ENCODE data around the gene NUF2. TPM values are rescaled to one million over a fixed set of nuclear protein-coding genes. Genes with fewer than 3 reads are reported as not detected.

The NUF2 gene
- total RNA-seq, 4 donors from 2014 or later: 0.44 to 2.2 TPM; not detected in 2

DNA sequence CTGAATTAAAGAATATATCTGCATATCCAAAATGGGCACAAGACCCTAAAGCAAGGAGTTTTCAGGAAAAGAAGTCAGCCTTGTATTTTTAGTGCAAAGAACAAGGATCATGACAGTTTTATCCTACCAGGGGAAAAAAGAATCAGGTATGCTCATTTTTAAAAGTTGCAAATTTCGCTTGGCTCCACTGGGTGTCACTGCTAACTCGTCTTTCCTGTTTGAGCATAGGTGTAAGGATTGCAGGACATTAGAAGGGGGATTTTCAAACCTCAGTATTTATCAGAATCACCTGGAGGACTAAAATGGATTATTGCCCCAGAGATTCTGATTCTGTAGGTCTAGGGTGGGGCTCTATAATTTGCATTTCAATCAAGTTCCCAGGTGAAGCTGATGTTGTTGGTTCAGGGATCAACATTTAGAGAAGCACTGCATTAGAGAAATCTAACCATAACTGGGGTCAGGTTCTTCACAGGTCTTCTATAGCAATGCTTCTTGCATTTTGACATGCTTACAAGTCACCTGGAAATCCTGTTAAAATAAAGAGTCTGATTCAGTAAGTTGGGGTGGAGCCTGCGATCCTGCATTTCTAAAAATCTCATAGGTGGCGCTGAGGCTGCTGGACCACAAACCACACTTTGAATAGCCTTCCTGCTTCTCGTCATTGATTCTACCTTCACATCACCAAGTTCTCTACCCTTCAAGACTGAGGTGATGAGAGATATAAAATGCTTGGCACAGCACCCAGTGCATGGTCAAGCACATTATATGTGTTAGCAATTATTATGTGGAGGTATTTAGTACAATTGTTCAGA is 39.6 kb downstream of the NUF2 start:
- TF ChIP-seq, protein P1, sequence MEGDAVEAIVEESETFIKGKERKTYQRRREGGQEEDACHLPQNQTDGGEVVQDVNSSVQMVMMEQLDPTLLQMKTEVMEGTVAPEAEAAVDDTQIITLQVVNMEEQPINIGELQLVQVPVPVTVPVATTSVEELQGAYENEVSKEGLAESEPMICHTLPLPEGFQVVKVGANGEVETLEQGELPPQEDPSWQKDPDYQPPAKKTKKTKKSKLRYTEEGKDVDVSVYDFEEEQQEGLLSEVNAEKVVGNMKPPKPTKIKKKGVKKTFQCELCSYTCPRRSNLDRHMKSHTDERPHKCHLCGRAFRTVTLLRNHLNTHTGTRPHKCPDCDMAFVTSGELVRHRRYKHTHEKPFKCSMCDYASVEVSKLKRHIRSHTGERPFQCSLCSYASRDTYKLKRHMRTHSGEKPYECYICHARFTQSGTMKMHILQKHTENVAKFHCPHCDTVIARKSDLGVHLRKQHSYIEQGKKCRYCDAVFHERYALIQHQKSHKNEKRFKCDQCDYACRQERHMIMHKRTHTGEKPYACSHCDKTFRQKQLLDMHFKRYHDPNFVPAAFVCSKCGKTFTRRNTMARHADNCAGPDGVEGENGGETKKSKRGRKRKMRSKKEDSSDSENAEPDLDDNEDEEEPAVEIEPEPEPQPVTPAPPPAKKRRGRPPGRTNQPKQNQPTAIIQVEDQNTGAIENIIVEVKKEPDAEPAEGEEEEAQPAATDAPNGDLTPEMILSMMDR (IDR thresholded peaks at IDR 0.05): peak in 4 of 6 experiments; percentile 17 to 36 (median 27)
- TF ChIP-seq POLR2A (IDR thresholded peaks at IDR 0.05): no peak
- Histone ChIP-seq H3K27ac (no peak overlapping the region), H3K27me3 (no peaks in the 10 kb centered on the region), H3K4me1 (no peaks in the 10 kb centered on the region), H3K9me3 (no peaks in the 10 kb centered on the region), H3K4me3 (replicated peaks in 1 of 3) (no peak overlapping the region), H3K36me3 (no peaks in the 10 kb centered on the region)
- WGBS, 2 donors: 44 to 46% methylated on average over 5 of the region's 5 CpGs
- intact Hi-C loops (cut with DNase I): no loop called here
- no peak for DNase-seq

DNA sequence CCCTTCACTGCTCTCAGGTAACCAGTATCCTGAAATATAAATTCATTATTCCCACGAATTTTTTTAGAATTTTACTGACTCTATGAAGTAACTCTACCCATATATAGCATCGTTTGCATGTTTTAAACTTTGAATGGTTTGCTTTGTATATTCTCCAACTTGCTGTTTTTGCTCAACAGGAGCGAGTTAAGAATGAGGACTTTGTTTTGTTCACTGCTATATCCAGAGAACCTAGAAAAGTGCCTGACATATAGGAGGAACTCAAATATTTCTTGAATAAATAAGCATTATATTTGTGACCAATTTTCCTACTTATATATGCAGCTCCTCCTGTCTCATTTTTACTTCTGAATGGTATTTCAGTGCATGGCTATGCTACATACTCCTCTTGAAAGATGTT is 43.4 kb downstream of the NUF2 start:
- TF ChIP-seq, protein P1 (IDR thresholded peaks at IDR 0.05): no peak
- TF ChIP-seq POLR2A (IDR thresholded peaks at IDR 0.05): no peak
- Histone ChIP-seq H3K27me3 (no peaks in the 10 kb centered on the region), H3K9me3 (no peaks in the 10 kb centered on the region), H3K4me3 (replicated peaks in 1 of 3) (no peak overlapping the region), H3K4me1 (no peaks in the 10 kb centered on the region), H3K27ac (no peak overlapping the region), H3K36me3 (no peaks in the 10 kb centered on the region)
- DNase-seq: no peak
- intact Hi-C loops (cut with DNase I): no loop called here
- WGBS, 2 donors: 57% methylated on average over 3 of the region's 3 CpGs

GRCh38 chr1:163366555-163366954 is 44.8 kb downstream of the NUF2 start:
- H3K4me3 ChIP-seq (replicated peaks in 1 of 3): no peak overlapping the region
- no peaks in the 10 kb centered on the region for H3K27me3 ChIP-seq
- H3K27ac ChIP-seq: no peak overlapping the region
- TF ChIP-seq, protein P1 (IDR thresholded peaks at IDR 0.05): no peak
- no peak for TF ChIP-seq POLR2A (IDR thresholded peaks at IDR 0.05)
- H3K4me1 ChIP-seq: no peaks in the 10 kb centered on the region
- H3K9me3 ChIP-seq: no peaks in the 10 kb centered on the region
- WGBS, 2 donors: 82 to 97% methylated on average over 4 of the region's 4 CpGs
- DNase-seq: no peak
- H3K36me3 ChIP-seq: no peaks in the 10 kb centered on the region
- intact Hi-C loops (cut with DNase I): no loop called here

DNA sequence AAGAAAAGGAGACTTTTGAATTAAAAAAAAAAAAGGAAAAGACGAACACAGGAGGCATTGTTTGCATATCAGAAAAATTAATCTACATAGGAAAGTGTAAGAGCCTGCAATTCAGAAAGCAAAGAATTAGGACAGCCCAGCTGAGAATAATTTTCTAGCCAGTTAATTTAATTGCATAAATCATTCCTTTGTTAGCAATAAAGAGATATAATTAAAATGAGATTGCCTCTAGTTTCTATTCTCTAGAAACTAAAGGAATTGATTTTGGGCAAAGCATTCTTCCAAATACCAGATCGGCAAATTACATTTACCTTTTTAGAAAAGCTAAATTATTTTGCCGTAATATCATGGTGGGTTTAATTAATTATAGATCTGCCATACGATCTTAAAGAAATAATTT is 46.0 kb downstream of the NUF2 start:
- Histone ChIP-seq H3K36me3 (no peaks in the 10 kb centered on the region), H3K9me3 (no peaks in the 10 kb centered on the region), H3K27ac (no peak overlapping the region), H3K4me1 (no peaks in the 10 kb centered on the region), H3K27me3 (no peaks in the 10 kb centered on the region), H3K4me3 (replicated peaks in 1 of 3) (no peak overlapping the region)
- intact Hi-C loops (cut with DNase I): no loop called here
- WGBS, 2 donors: 79 to 83% methylated on average over 4 of the region's 4 CpGs
- no peak for DNase-seq
- TF ChIP-seq, protein P1 (IDR thresholded peaks at IDR 0.05): no peak
- TF ChIP-seq POLR2A (IDR thresholded peaks at IDR 0.05): no peak

GRCh38 chr1:163372576-163372975 is 50.8 kb downstream of the NUF2 start:
- no peaks in the 10 kb centered on the region for H3K27me3 ChIP-seq
- no peak for DNase-seq
- no peaks in the 10 kb centered on the region for H3K36me3 ChIP-seq
- no peaks in the 10 kb centered on the region for H3K4me1 ChIP-seq
- H3K4me3 ChIP-seq (replicated peaks in 1 of 3): no peak overlapping the region
- no peak overlapping the region for H3K27ac ChIP-seq
- H3K9me3 ChIP-seq: no peaks in the 10 kb centered on the region
- WGBS, 2 donors: 73 to 85% methylated on average over 1 of the region's 1 CpG
- intact Hi-C loops (cut with DNase I): no loop called here
- TF ChIP-seq, protein P1 (IDR thresholded peaks at IDR 0.05): no peak
- no peak for TF ChIP-seq POLR2A (IDR thresholded peaks at IDR 0.05)
